D721Med (cell line): ENCODE data around the gene SGPP1.

Experiments
- DNase-seq: peaks from one replicate; pipeline ENCODE4 v3.0.0; 2011; ENCODE audit warnings: low spot score; ENCODE audit not compliant: insufficient read length
- FAIRE-seq: peaks from 2 replicates; lab custom pipeline; 2011; peaks lifted over from hg19 to GRCh38; lab: Jason Lieb, UNC
- TF ChIP-seq, protein P1 (sequence below): IDR thresholded peaks from 2 replicates; pipeline ENCODE4 v1.5.1; 2012; ENCODE audit warnings: mild to moderate bottlenecking, control low read depth; ENCODE audit not compliant: insufficient read depth; ENCODE audit errors: missing control alignments

SGPP1 gene

DNA sequence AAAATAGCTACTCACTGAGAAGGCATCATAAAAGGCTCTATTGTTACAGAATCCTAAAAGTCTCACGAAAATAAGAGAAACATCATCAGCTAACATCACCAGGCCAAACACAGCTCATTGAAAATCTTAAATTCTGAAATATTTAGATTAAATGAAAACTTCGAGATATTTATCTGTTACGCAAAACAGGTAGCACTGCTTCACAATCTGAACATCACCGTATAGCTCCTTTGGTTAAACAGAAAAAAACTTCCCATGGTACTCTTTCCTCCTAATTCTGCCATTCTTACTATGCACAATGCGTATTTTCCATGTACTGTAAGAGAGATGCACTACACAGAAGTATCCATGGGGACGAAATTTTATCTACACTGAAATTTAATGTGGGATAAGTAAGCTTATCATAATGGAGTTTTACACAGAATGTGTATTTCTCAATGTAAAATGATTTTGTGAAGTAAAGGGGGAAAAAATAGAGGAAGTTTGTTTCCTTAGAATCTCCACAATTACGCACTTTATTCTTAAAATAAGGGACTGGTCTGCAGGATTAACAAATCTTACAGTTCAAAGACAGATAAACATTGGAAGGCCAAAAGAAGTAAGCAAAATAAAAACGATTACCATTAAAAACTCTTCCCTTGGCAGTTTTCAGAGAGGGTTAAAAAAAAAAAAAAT lies 1.9 kb downstream of the SGPP1 start:
- TF ChIP-seq, protein P1, sequence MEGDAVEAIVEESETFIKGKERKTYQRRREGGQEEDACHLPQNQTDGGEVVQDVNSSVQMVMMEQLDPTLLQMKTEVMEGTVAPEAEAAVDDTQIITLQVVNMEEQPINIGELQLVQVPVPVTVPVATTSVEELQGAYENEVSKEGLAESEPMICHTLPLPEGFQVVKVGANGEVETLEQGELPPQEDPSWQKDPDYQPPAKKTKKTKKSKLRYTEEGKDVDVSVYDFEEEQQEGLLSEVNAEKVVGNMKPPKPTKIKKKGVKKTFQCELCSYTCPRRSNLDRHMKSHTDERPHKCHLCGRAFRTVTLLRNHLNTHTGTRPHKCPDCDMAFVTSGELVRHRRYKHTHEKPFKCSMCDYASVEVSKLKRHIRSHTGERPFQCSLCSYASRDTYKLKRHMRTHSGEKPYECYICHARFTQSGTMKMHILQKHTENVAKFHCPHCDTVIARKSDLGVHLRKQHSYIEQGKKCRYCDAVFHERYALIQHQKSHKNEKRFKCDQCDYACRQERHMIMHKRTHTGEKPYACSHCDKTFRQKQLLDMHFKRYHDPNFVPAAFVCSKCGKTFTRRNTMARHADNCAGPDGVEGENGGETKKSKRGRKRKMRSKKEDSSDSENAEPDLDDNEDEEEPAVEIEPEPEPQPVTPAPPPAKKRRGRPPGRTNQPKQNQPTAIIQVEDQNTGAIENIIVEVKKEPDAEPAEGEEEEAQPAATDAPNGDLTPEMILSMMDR, result no peak
- DNase-seq (no peak), FAIRE-seq (no peak)

- FAIRE-seq (no peak), DNase-seq (no peak)
- TF ChIP-seq, protein P1, result no peak
These were observed 10.2 kb downstream of the SGPP1 start for GRCh38 chr14:63717702-63718101.

DNA sequence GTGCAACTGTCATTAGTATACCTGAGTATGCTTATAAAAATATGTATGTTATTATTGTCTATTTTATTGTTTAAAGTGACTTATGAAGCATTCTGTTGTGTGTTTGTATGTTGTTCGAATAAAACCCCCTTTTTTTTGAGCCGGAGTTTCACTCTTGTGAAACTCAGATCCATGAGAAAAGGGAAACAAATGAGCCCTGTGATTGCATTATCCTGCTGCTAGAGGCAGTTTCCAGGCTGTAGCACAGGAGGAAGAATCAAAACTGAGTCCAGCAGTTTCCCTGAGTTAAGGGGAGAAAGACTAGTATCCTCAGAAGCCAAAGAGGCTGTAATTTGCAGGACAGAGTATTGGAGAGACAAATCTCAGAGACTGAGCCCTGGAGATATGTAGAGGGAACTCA lies 12.5 kb downstream of the SGPP1 start:
- TF ChIP-seq, protein P1, result no peak
- FAIRE-seq (no peak), DNase-seq (no peak)

DNA sequence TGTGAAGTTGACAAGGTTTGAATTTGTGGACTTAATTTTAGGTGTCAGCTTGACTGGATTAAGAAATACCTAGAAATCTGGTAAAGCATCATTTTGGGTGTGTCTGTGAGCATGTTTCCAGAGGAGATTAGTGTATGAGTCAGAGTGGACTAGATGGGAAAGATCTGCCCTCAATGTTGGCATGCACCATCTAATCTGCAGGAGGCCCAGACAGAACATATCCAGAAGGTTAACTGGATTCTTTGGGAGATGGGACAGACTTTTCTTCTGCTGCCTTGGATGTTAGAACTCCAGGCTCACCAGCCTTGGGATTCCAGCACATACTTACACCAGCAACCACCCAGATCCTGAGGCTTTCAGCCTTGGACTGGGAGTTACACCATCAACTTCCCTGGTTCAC lies 14.1 kb downstream of the SGPP1 start:
- TF ChIP-seq, protein P1, result no peak
- FAIRE-seq (no peak), DNase-seq (no peak)

GRCh38 chr14:63713058-63713457 lies 14.8 kb downstream of the SGPP1 start:
- TF ChIP-seq, protein P1, result no peak
- no peak for DNase-seq
- FAIRE-seq, result no peak

- no peak for FAIRE-seq
- DNase-seq, result no peak
- TF ChIP-seq, protein P1, result no peak
These were observed 15.7 kb downstream of the SGPP1 start for GRCh38 chr14:63712123-63712522.

DNA sequence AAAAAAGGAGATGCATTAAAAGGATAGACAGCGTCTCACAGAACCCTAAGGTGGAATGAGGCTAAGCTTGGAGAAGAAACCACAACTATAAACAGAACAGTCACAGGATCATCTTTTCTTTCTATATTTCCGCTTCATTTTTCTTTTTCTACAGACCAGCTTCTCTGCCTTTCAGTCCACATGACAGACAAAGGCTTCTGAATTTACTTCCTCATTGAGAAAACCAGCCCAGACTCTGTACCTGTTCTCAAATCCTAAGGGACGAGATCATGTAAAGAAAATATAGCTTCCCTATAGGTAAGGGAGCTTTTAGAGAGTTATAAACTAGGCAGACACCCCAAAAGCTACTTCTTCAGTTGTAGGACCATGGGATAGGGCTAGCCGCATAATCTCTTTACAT lies 17.4 kb downstream of the SGPP1 start:
- no peak for DNase-seq
- TF ChIP-seq, protein P1, result no peak
- FAIRE-seq, result no peak
